SK-N-SH treated with all-trans-retinoic acid at 6 μM for 48 hours (cell line): ENCODE measurements around the gene PAPSS2.

Experiments used
- ARNTL ChIP-seq: fragments of 450-650 bp; formaldehyde crosslinking; IDR thresholded peaks from 2 replicates; pipeline ENCODE4 v1.5.0; 2020; ENCODE audit warnings: low read depth, mild to moderate bottlenecking, moderate library complexity, borderline replicate concordance
- ESRRG ChIP-seq: fragments of 250-450 bp; sonication (Bioruptor Pico); IDR thresholded peaks from 2 replicates; pipeline ENCODE4 v1.6.1; 2021; ENCODE audit warnings: mild to moderate bottlenecking
- OSR1 ChIP-seq: fragments of 250-450 bp; sonication (Bioruptor Pico); IDR thresholded peaks from 2 replicates; pipeline ENCODE4 v1.8.0; 2022; ENCODE audit warnings: moderate library complexity, mild to moderate bottlenecking, inconsistent platforms
- PATZ1 ChIP-seq: fragments of 250-450 bp; sonication (Bioruptor Pico); IDR thresholded peaks from 2 replicates; pipeline ENCODE4 v1.8.0; 2020; ENCODE audit warnings: mild to moderate bottlenecking, moderate library complexity, borderline replicate concordance
- POU6F1 ChIP-seq: fragments of 250-450 bp; sonication (Bioruptor Pico); IDR thresholded peaks from 2 replicates; pipeline ENCODE4 v1.8.0; 2021; ENCODE audit warnings: low read depth, mild to moderate bottlenecking, moderate library complexity, borderline replicate concordance
- PPARA ChIP-seq: fragments of 250-450 bp; sonication (Bioruptor Pico); IDR thresholded peaks from 2 replicates; pipeline ENCODE4 v1.5.0; 2020; ENCODE audit warnings: mild to moderate bottlenecking, borderline replicate concordance
- RARB ChIP-seq: fragments of 250-450 bp; sonication (Bioruptor Pico); IDR thresholded peaks from 2 replicates; pipeline ENCODE4 v1.8.0; 2021; ENCODE audit warnings: mild to moderate bottlenecking, moderate library complexity
- SNAI2 ChIP-seq: fragments of 250-450 bp; sonication (Bioruptor Pico); IDR thresholded peaks from 2 replicates; pipeline ENCODE4 v1.5.0; 2020; ENCODE audit warnings: mild to moderate bottlenecking, moderate library complexity
- ZC3H10 ChIP-seq: fragments of 250-450 bp; sonication (Bioruptor Pico); IDR thresholded peaks from 2 replicates; pipeline ENCODE4 v1.5.1; 2021; ENCODE audit warnings: mild to moderate bottlenecking, moderate library complexity
- ZFP30 ChIP-seq: fragments of 450-650 bp; formaldehyde crosslinking; IDR thresholded peaks from 2 replicates; pipeline ENCODE4 v1.5.0; 2022; ENCODE audit warnings: mild to moderate bottlenecking, moderate library complexity
- ZNF8 ChIP-seq: fragments of 450-650 bp; formaldehyde crosslinking; IDR thresholded peaks from 2 replicates; pipeline ENCODE4 v1.5.0; 2020; ENCODE audit warnings: mild to moderate bottlenecking, moderate library complexity

GRCh38 chr10:87634311-87634710, 25.4 kb upstream of the PAPSS2 start:
- TF ChIP-seq PATZ1 (CRISPR knock-in tag) (no peak), SNAI2 (CRISPR knock-in tag) (no peak), ARNTL (no peak), ZFP30 (CRISPR knock-in tag) (no peak), ESRRG (no peak), ZC3H10 (CRISPR knock-in tag) (no peak), RARB (CRISPR knock-in tag) (no peak), POU6F1 (CRISPR knock-in tag) (no peak), ZNF8 (CRISPR knock-in tag) (no peak), OSR1 (no peak), PPARA (CRISPR knock-in tag) (no peak)
